GM13977 (cell line): Measurements from ENCODE around the gene LAMA3.

ENCODE experiments used
- DNase-seq: peaks from one replicate; pipeline ENCODE4 v3.0.0; 2012; ENCODE audit warnings: low spot score
- in situ Hi-C: fragments of 300-500 bp; cut with MboI; formaldehyde crosslinking; loops from one replicate; pipeline ENCODE4 v1.12.0; 2022; ENCODE audit warnings: low sequenced_read_pairs, low pct_unique_long_range_greater_than_20kb, mixed read lengths, inconsistent platforms; ENCODE audit not compliant: unreplicated experiment
- TF ChIP-seq, protein P1 (sequence below): IDR thresholded peaks from 2 replicates; pipeline ENCODE4 v1.5.1; 2012; ENCODE audit warnings: mild to moderate bottlenecking, control low read depth; ENCODE audit not compliant: insufficient read depth; ENCODE audit errors: extremely low read depth, missing control alignments

Gene LAMA3

GRCh38 chr18:23864624-23865023, 175.4 kb downstream of the LAMA3 start:
- no peak for DNase-seq
- in situ Hi-C loops = no loop called here
- TF ChIP-seq, protein P1, sequence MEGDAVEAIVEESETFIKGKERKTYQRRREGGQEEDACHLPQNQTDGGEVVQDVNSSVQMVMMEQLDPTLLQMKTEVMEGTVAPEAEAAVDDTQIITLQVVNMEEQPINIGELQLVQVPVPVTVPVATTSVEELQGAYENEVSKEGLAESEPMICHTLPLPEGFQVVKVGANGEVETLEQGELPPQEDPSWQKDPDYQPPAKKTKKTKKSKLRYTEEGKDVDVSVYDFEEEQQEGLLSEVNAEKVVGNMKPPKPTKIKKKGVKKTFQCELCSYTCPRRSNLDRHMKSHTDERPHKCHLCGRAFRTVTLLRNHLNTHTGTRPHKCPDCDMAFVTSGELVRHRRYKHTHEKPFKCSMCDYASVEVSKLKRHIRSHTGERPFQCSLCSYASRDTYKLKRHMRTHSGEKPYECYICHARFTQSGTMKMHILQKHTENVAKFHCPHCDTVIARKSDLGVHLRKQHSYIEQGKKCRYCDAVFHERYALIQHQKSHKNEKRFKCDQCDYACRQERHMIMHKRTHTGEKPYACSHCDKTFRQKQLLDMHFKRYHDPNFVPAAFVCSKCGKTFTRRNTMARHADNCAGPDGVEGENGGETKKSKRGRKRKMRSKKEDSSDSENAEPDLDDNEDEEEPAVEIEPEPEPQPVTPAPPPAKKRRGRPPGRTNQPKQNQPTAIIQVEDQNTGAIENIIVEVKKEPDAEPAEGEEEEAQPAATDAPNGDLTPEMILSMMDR = no peak

- in situ Hi-C loops = no loop called here
- TF ChIP-seq, protein P1 = no peak
- no peak for DNase-seq
Measured at GRCh38 chr18:23867006-23867405, 177.8 kb downstream of the LAMA3 start.

DNA sequence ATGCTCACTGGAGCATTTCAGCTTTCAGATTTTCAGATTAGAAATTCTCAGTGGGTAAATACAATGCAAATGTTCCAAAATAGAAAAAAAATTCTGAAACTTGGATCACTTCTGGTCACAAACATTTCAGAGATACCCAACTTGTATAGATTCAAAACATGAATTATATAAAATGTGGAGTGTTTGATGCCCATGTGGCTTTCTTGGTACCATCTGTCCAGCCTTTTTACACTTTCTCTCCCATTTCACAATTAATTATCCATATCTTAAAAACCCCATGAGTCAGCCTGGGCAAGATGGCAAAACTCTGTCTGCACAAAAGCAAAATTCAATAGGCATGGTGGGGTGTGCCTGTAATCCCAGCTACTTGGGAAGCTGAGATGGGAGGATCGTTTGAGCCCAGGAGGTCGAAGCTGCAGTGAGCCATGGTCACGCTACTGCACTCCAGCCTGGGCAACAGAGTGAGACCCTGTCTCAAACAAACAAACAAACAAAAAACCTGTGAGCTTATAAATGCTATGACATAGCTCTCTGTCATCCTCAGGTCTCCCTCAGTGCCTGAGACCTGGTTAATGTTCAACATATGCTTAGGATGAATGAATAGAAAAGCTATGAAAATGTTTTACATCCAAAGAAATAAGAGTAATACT, 179.0 kb downstream of the LAMA3 start:
- DNase-seq = no peak
- TF ChIP-seq, protein P1 = no peak
- in situ Hi-C loops = no loop called here

- in situ Hi-C loops = no loop called here
- TF ChIP-seq, protein P1 = no peak
- no peak for DNase-seq
Measured at GRCh38 chr18:23870676-23871380, 181.6 kb downstream of the LAMA3 start.

DNA sequence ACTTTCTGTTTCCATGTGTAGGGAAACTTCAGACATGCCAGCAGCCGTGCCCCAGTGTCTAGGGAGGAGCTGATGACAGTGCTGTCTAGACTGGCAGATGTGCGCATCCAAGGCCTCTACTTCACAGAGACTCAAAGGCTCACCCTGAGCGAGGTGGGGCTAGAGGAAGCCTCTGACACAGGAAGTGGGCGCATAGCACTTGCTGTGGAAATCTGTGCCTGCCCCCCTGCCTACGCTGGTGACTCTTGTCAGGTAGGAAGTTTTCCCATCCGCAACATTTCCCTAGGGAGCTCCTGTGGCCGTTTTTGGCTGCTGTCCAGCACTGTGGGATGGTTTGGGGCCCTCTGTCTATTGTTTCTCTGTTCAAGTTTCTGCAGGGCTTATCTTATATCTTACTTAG, 182.2 kb downstream of the LAMA3 start:
- DNase-seq = no peak
- TF ChIP-seq, protein P1 = no peak
- in situ Hi-C loops = no loop called here

- no peak for DNase-seq
- TF ChIP-seq, protein P1 = no peak
- in situ Hi-C loops = no loop called here
Measured at GRCh38 chr18:23872701-23873550, 183.7 kb downstream of the LAMA3 start.
